Hematopoietic multipotent progenitor cell (in vitro differentiated cells): Measurements from ENCODE around the gene ZG16. TPM values are rescaled to one million over a fixed set of nuclear protein-coding genes. Genes with fewer than 3 reads are reported as not detected.
"Not testable (repeated sequence)": the region's sequence is repeated elsewhere in the genome, so short reads cannot be mapped to it uniquely, and the experiment has no call there.

Experiments
- DNase-seq, 3 donors: peaks; one replicate each; pipeline ENCODE4 v3.0.0-alpha.2; 2011 to 2015; ENCODE audit warnings: low read depth in 2 of 3, low spot score in 2 of 3
- total RNA-seq: library from RNA; depleted of rRNA; stranded (reverse); fragments of >200 nt; gene quantifications from one replicate; pipeline ENCODE4 v1.2.3, GENCODE V29; 2012

The ZG16 gene
- total RNA-seq, 1 donor: not detected

- DNase-seq: not testable (repeated sequence)
These were observed 5.3 kb downstream of the ZG16 start for GRCh38 chr16:29783094-29783953.

DNA sequence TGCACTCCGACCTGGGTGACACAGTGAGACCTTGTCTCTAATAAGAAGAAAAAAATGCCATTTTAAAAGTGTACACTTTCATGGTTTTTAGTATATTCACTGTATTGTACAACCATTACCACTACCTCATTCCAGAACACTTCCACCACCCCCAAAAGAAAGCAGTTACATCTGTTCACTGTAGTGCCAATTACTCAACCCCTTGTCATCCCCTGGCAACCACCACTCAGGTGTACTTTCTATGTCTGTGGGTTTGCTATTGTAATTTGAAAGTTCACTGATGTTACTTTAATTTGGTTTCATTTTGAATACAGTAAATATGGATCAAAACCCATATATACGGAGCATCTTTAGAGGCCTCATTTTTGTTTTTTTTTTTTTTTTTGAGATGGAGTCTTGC is 6.1 kb downstream of the ZG16 start:
- DNase-seq: peak in 1 of 3 donors; percentile 28

GRCh38 chr16:29784901-29785500 is 6.9 kb downstream of the ZG16 start:
- peak in 2 of 3 donors; percentile 56 to 73 for DNase-seq

GRCh38 chr16:29787155-29787554 is 9.1 kb downstream of the ZG16 start:
- DNase-seq: not testable (repeated sequence)

- no peak for DNase-seq
These were observed 11.7 kb downstream of the ZG16 start for GRCh38 chr16:29789775-29790182.

- DNase-seq: peak; percentile 99 to 100 (median 100)
These were observed 12.3 kb downstream of the ZG16 start, which contains the start of gene KIF22 for GRCh38 chr16:29790183-29790948. KIF22 (plus strand) TSS chr16:29790751; CDS start chr16:29790760, 9 bp downstream.

DNA sequence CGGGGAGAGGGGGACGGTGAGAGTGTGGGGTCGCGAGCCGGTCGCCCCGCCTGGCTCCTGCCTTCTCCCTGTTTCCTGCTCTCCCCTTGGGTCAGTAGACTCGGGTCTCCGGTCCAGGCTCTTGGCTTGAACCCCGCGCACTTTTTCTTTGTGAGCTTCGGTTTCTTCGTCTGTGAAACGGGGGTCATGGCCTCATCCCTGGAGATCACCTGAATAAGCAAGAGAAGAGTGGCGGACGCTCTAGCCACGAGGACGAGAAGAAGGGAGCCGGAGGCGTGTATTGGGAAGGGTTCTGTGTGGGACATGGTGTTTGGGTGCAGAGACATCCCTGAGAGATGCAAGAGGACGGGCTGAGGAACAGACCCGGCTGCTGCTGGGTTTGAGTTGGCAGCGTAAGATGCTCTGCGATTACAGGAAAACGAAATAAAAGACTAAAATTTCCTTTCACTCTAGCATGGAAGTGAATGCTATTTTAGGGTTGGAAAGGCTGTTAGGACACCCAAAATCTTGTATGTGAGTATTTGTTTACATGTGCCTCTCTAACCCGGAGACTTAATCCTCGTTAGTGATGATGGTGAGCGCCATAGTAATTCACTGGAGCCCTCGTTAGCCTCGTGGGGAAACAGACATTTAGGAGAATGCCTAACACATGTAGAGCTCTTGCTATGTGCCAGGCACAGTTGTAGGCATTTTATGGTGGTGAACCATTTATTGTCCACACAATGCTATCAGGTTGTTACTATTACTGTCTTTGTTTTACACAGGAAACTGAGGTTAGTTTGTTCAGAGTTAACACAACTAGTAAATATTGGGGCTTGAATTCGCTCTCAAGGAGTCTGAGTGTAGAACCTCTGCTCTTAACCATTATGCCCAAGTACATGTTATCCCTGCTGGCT is 13.1 kb downstream of the ZG16 start:
- DNase-seq: peak in 1 of 3 donors; percentile 12

GRCh38 chr16:29791845-29792807 is 14.1 kb downstream of the ZG16 start:
- DNase-seq: no peak

DNA sequence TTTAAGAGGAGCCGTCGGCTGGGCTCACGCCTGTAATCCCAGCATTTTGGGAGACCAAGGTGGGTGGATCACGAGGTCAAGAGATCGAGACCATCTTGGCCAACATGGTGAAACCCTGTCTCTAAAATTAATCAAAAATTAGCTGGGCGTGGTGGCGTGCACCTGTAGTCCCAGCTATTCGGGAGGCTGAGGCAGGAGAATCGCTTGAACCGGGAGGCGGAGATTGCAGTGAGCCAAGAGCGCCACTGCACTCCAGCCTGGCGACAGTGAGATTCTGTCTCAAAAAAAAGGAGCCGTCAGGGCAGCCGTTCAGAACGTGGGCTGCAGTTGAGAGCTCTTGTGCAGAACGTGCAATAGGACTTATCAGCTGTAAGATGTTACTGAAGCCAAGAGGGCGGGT is 15.1 kb downstream of the ZG16 start:
- not testable (repeated sequence) for DNase-seq

DNA sequence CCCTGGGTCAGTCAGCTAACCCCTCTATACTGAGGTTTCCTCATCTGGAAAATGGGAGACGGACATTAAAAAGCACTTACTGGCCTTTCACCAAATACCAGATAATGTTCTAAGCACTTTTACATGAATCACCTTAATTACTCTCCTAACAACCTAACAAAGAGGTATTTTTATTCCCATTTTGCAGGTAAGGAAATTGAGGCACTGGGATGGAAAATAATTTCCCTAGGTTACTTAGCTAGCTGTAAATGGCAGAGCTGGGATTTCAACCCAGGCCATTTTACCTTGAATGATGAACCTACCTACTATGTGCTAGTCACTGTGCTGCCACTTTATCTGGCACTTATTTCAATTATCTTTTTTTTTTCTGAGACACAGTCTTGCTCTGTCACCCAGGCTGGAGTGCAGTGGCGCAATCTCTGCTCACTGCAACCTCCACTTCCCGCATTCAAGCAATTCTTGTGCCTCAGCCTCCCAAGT is 16.2 kb downstream of the ZG16 start:
- DNase-seq: no peak

DNA sequence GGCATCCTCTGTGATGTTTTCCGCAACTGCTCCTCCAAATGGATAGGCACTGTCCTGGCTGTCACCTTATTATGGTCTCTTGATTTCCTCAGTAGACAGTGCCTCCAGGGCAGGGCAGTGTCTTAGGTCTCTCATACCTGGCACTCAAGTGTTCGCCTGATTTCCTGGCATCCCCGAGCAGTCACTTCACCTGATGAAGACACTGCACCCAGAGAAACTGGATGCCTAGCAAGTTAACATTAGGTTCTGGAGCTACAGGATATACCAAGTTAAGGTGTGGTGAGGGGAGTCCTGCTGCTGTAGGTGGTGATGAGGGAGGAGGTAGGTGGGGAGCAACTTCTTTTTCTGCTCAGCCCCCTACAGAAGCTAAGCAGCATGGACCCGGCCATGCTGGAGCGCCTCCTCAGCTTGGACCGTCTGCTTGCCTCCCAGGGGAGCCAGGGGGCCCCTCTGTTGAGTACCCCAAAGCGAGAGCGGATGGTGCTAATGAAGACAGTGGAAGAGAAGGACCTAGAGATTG is 24.4 kb downstream of the ZG16 start:
- no peak for DNase-seq

- no peak for DNase-seq
These were observed 26.0 kb downstream of the ZG16 start for GRCh38 chr16:29804020-29804419.

- DNase-seq: no peak
These were observed 26.6 kb downstream of the ZG16 start for GRCh38 chr16:29804455-29805231.

DNA sequence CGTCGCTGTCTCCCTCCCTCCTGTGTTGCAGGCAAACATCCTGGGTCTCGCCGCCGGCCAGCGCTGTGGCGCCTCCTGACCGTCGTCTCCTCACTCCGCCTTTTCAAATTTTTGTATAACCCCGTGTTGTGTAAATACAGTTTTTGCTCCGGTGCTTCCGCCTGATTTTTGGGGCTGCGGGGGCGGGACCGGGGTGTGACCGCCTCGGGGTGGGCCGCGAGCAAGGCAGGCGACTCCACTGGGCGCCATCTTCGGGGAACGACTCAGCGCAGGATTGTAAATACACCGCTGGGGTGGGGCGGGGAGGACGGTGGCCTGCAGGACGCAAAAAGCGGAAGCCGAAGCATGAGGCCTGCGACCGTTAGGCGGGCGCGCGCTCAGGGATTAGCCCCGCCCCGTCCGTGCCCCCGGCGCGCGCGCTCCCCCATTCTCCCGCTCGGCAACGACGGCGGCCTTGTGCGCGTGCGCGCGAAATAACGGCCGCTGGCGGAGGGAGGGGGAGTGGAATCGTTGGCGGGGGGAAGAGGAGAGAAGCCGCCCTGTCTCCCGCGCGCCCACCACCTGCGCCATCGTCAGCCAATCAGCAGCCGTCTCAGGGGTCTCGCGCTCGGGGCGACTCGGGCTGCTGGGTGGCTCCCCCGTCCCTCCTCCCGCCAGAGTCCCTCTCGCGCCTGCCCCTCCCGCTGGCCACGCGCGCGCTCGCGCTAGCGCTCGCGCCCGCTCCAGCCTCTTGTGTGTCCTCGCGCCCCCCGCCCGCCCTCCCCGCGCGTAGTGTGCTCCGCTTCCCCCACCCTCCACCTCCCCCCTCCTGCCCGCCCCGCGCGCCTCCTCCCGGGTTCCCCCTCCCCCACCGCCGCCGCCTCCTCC is 27.4 kb downstream of the ZG16 start:
- peak; percentile 95 to 99 (median 98) for DNase-seq

DNA sequence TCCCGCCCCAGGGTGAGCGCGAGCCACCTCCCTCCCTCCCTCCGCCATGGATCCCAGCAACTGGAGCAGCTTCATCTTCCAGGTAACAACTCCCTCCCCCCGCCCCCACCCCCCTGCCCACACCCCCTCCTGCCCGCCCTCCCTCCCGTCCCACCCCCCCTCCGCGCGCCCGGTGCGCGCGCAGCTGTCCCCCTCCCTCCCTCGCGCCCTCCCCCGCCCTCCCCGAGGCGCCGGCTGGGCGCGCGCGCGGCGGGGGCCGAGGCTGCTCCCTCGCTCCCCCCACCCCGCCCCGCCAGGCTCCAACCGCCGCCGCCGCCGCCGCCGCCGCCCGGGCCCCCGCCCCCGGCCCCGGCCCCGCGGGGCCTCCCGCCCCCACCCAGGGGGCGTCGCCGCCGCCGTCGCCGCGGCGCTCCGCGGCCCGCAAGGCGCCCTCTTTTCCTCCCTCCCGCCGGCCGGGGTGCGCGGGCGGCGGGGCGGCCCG is 28.1 kb downstream of the ZG16 start, which contains the start of gene MAZ:
MAZ (plus strand) TSS at position 431 of the 481 bp plus-strand sequence. CDS start 173 bp downstream, outside the sequence.
- no peak for DNase-seq

GRCh38 chr16:29806641-29807425 is 28.8 kb downstream of the ZG16 start:
- DNase-seq: peak in 1 of 3 donors; percentile 60
